Inferior parietal cortex (tissue), 1 donor: ENCODE measurements around the gene CCL18.
"Not testable (repeated sequence)": the region's sequence is repeated elsewhere in the genome, so short reads cannot be mapped to it uniquely, and the experiment has no call there.

ENCODE experiments used
- DNase-seq: peaks from one replicate; pipeline ENCODE4 v3.0.0-alpha.2; 2016; ENCODE audit errors: extremely low spot score

CCL18 gene

DNA sequence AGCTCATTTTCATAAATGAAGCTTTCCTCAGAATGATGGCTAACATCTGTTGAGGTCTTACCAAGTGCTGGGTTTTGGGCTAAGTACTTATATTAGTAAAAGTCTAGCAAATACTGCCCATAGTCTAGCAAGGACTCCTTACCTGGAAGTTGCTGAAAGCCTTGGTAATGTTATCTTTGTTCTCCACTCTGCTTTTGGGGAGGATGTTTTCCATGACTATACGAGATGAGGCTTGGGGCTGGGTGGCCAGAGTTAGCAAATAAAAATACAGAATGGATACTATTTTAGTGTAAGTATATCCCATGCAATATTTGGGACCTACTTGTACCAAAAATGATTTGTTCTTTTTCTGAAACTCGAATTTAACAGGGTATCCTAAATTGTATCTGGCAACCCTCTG lies 7.7 kb downstream of the CCL18 start:
- no peak for DNase-seq

DNA sequence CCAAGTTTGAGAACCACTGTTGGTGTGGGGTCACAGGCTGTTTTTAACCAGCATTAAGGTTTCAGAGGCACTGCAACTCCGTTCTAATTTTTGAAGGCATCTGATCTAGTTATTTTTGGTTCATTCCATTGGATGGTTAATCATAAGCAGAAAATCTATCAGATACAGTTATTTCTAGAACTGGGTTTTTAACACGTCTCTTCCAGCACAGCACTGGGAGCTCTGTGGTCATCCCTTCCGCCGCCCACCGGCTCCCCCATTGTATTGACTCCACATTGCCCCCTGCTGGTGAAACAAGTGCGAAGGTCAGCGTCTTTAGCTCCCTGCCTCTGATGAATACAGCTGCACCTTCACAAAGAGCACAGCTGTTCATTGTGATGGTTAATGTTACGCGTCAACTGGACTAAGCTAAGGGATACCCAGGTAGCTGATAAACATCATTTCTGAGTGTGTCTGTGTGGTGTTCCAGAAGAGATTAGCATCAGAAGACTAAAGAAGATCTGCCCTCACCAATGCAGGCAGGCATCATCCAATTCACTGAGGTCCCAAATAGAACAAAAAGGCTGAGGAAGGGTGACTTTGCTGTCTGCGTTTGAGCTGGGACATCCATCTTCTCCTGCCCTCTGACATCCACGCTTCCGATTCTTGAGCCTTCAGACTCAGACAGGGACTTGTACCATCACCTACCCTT lies 8.5 kb downstream of the CCL18 start:
- DNase-seq, result peak; percentile 7

DNA sequence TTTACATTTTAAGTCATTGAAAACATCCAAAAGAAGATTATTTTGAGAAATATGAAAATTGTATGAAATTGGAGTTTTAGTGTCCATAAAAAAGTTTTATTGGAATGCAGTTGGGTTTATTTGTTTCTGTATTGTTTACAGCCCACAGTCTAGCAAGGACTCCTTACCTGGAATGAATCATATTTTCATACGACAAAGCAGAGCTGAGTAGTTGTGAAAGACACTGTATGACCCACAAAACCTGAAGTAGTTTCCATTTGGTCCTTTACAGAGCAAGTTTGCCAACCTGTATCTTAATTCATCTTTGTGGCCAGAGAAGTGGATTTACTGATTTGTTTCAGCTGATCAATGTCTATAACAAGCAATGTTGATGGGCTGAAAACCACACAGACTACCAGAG lies 10.3 kb downstream of the CCL18 start:
- DNase-seq, result no peak

DNA sequence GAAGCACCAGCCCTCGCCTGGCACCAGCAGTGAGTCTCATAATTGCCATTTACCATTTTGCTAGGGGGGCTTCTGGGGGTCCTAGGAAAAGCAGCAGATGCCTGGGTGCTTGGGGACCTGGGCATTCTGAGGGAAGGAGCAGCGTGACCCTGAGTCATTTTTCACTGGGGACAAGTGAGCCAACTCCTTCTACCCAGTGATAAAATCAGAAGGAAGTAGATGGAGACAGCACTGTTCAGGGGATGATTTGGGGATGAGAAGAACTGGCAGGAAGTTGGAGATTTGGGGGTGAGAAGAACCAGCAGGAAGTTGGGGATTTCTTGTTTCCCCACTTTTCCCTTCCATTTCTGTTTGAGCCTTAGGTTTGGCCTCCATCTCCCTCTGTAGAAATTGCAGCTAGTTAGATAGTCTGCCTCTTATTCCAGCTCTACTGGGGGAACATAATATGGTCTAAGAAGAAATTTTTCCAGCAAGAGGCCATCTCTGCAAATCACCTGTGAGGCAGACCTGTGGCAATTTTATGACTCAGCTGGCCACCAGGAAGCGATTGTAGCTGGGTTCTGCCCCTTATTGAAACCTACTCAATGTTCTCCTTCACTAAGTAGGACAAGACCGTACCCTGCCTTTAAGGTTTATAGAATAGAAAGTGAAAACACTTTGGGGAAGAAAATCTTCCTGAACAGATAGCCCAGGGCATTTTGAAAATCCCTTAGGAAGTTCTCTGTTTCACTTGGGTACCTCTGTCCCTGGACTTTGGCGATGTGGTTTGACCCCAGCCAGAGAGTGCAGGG lies 17.8 kb downstream of the CCL18 start:
- DNase-seq, result not testable (repeated sequence)

DNA sequence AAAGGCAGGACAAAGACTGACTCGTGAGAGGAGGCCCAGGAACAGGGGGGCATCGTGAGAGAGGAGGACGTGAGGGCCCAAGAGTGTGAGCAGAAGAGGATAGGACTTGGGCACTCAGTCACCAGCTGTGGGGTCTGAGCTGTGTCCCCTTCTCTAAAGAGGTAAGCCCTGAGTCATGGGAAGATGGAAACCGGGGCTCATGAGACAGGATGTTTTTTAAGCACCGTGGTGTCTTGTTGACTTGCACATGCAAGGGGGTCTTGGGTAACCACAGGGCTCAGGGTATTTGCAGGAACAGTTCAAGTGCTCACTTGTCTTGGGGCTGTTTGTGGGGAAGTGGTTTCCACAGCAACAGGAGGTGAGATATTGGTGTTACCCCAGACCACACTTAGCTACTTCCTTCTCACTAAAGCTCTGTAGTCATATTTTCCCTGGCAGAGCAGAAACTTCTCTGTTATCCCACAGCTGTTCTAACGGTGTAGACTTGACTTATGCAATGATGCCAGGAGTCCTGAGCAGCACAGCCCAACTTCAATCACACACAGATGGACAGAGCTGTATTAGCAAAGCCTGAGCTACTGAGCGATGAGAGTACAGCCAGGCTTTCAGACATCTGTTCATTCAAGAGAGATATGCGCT lies 18.5 kb downstream of the CCL18 start:
- DNase-seq, result not testable (repeated sequence)

DNA sequence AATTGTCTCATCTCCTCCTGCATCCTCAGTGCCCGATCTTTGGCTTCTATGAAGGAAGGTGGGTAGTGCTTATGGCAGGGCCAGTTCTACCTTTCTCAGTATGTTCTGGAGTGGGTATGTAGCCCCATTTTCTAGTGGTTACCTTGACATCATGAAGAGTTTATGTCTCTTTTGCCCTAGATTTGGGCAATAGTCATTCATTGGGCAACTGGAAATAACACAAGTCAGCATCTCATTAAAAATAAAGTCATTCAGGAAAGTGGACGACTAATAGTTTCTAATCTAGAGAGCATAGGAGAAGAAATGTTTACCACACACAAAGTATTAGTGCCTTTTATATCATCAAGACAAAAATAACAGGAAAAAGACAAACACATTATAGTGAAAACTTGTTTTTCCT lies 19.6 kb downstream of the CCL18 start:
- not testable (repeated sequence) for DNase-seq

DNA sequence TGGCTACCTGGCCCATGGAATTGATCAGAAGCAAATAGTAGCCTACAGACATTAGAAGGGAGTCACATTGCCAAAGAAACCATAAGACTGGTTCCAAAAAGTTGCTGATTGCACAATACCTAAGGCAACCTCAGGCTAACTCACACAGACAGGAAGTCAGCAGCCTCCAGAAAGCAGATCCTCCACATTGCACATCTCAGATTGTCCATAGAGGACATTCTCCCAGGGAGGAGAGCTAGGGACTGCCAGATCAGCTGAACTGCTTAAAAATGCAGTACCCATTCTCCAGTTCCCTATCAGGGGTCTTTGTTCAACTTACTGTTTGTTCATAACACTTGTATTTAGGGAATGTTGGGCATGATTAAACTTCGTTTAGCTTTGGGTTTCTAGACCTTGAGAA lies 21.7 kb downstream of the CCL18 start:
- no peak for DNase-seq

DNA sequence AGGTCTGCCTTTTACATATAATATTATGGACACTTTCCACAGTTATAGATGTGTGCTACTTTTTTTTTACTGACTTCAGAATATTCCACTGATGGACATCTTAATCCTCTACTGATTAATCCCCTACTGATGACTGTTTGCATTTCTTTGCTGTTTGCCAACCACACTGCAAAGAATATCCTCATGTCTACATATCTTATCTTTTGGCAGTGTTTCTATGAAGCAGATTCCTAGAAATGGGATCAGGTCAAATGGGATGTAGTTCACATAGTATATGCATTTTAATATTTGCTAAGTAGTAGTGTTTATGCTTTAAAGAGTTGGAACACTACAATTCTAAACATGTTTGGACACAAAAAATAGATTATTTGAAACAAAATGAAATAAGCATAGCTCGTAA lies 22.7 kb downstream of the CCL18 start:
- no peak for DNase-seq

DNA sequence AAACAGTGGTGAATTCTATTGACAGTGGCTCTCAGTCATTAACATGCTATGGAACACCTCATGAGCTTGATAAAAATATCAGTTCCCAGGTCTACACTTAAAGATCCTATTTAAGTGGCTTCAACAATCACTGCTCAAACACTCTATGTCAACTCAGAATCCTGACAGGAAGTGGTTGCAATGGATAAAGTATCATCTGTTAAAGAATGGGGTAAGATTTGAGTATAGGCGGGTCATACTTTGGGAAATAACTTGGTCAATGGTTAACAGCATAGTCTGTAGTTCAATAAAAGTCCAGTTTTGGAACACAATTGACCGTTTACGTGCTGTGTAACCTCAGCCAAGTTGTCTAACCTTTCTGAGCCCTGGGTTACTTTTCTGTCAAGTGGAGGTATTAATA lies 23.4 kb downstream of the CCL18 start:
- DNase-seq, result not testable (repeated sequence)

DNA sequence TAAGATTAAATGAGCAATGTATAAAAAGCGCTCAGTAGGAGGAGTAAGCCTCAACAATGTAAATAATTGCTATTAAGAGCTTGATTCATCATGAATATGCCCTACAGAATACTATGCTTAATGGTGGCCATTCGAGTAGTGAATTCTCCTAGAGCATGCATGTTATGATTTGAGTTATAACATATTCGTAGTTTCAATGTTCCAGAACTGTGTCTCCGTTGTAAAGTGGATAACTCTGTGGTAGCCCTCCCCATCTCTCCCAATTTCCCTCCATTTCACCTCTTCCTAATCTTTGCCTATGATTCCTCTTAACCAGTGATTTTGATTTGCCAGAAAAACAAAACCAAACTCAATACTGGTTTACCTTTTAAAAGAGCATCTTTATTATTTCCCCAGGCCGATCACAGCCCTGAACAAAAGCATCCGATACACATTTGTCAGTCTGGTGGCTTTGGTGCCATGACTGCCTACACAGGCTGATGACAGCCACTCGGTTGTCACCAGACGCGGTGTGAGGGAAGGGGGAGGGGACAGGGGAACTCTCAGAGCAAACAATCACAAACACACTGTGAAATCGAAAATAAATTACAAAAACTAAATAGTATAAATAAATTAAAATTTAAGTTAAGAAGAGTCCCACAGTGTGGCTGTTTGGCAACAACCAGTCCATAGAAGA lies 24.0 kb downstream of the CCL18 start:
- DNase-seq, result not testable (repeated sequence)

DNA sequence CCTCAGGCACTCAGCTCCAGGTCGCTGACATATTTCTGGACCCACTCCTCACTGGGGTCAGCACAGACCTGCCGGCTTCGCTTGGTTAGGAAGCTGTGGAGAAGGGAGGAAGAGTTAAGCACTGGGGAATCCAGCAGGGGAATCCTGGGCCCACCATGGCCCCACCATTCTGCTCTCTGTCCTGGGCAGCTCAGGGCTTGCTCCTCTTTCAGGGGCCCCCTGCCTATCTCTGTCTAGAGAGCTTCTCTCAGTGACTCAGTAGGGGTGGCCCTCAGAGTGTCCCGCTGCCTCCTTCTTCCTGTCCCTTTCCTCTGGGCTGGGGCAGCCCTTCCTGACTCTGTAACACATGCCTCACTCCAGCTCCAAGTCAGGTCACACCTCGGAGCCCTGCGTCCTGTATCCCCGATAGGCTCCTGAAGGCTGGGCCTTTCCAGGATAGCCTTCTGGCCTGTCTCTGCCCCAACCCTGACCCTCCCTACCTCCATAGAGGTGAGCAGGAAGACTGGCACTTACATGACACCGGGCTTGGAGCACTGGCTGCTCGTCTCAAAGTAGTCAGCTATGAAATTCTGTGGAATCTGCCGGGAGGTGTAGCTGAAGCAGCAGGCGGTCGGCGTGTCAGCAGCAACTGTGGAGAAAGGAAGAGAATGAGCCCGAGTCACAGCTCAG lies 24.7 kb downstream of the CCL18 start:
- DNase-seq, result no peak

DNA sequence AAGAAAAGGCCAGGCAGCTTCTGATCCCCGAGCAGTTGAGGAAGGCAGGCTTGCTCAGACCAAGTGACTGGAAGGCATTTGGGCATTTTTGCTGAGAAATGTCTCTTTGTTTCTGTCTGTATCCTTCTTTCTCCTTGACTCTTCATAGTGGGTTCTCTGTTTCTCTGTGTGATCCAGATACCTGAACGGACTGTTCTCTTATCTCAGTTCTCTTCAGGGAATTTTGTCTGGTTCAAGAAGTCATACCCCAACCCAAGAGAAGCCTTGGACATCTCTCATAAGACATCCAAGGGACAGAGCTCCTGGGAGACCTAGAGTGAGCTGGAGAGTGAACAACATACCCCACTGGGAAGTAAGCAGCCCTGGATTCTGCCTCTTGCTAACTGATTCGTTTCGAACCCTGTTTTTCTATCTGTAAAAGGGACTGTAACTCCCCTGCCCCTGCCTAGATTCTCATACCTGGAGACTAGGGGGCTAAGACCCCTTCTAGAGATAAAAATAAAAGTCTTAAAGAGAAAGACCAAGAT lies 25.3 kb downstream of the CCL18 start:
- no peak for DNase-seq

DNA sequence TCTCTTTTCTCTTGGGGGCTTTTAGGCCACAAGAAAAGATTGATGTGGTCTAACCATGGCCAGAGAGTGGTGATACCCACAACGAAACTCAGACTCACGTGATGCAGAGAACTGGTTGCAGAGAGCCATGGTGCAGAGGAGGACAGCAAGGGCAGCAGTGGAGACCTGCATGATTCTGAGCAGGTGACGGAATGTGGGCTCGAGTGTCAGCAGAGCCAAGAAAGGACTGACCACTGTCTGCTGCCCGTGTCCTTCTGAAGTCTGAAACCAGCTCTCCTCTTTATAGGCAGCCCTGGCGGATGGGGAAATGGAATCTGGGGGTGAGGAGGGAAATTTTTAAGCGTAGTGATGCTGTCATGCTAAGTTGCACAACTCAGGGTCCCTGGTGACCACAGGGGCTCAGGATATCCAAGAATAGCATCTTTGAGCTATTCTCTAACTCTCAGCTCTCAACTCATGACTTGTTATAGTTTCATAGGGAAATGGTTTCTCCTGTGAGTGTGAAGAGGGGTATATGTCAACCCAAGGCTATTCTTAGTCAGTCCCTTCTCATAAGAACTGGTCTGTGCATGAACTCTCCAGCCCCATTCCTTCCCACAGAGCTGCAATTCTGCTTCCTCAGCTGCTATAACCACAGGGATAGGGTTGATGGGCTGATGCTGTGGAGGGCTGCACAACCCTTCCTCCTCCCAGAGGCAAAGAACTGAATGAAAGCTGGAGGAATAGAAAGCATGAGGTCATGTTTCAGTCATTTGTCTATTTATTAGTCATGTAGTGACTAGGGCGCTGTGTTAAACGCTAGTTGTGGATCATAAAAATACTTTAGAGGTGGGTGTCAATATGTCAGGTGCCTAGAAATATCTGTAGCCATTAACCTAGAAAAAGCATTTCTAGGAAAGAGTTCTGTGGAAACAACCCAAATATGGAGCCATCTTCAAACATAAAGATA lies 26.1 kb downstream of the CCL18 start, which contains the start of gene CCL3:
CCL3 (minus strand) TSS at position 256 of the 949 bp plus-strand sequence; CDS start at position 171, 85 bp downstream.
- peak; percentile 4 for DNase-seq

DNA sequence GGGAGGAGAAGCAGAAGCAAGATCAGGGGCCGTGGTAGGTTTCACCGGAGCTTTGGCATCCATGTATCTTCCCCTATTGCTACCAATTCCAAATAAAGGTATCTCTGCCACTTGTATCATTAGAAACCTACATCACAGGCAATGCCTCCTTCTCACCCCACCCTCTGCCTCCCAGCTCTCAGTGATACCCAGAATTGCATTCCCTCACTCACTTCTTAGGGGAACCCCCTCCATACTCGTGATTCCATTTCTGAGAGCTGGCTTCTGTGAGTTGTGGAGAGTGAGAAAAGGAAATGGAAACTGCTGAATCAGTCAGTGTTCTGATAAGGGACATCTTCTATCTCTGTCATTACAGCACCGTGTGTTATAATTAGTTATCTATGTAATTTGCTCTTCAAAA lies 28.2 kb downstream of the CCL18 start:
- DNase-seq, result no peak

DNA sequence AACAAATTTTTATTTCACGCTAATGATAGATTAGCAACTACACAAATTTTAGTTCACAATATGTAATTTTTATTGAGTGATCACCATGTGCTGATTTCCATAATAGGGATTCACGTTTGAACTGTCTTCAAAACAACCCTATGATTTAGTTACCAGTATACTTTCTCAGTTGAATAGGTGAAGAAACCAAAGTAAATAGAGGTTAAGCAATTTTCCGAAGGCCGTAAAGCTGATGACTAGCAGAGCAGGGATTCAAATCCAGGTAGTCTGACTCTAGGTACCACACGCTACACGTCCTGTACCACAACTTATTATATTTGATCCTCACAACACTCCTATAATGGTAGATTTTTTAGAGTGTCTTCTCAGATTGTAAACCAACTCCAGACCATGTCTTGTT lies 28.6 kb downstream of the CCL18 start:
- DNase-seq, result not testable (repeated sequence)

DNA sequence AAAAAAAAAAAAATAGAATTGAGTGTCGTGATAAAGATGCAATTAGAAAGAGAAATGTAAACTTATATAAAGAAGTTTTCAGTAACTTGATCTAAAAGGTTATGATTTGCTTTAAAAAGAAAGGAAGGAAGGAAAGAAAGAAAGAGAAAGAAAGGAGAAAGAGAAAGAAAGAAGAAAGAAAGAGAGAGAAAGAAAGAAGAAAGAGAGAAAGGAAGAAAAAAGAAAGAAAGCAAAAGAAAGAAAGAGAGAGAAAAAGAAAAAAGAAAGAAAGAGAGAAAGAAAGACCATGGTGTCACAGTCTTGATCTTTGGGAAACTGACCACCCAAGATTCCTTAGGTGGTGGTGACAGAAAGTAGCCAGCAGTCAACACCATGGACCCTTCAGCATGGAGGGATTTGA lies 30.2 kb downstream of the CCL18 start:
- no peak for DNase-seq

DNA sequence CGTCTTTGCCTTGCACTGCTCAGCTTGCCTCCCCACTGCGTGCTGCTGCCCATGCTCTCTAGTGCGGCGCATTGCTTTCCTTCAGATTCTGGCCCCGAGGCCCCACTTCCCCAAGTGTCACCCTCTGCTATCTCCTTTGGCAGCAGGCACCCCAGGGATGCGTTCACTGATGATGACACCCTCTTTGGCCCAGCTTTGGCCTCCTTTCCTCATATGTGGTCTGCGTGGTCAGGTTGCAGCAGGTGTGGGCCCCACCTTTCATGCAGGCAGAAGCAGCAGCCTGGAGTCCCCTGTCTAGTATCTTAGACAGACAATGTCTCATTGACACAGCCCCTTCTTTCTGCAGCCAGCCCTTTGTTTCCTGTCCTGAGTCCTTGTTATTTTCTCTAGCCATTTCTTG lies 30.7 kb downstream of the CCL18 start:
- DNase-seq, result no peak

DNA sequence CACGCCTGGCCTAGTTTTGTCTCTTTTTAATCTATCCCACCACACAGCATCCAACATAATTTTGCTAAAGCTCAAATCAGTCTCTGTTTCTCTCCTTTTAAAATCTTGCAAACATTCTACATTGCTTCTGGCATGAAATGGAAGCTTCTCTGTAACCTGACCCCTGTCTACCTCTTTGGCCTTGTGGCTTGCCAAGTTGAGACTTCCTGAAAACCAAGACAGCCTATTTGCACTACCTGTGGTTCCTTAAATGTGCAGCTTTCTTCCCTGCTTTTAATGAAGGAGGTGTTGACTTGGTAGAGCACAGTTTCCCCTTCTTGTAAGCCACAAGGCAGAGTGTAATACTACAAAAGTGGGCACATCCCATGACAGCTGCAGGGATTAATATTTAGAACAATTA lies 31.9 kb downstream of the CCL18 start:
- DNase-seq, result no peak

DNA sequence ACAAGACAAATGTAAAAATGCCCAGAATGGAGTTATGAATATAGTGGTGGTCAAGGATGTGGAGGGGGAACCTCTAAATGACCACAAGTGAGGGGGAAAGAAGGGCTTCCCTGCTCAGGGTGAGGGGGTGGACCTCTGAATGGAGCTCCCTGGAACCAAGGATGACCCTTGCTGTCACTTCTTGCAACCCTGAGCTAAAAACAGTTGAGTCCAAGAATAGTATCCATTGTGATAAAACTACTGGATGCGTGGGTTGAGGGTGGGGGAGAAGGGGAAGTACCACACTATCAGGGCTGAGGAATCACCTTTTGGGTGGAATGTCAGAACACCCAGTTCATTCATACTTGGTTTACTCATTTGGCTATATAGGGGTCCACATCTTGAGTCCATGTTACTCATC lies 34.9 kb downstream of the CCL18 start:
- not testable (repeated sequence) for DNase-seq

DNA sequence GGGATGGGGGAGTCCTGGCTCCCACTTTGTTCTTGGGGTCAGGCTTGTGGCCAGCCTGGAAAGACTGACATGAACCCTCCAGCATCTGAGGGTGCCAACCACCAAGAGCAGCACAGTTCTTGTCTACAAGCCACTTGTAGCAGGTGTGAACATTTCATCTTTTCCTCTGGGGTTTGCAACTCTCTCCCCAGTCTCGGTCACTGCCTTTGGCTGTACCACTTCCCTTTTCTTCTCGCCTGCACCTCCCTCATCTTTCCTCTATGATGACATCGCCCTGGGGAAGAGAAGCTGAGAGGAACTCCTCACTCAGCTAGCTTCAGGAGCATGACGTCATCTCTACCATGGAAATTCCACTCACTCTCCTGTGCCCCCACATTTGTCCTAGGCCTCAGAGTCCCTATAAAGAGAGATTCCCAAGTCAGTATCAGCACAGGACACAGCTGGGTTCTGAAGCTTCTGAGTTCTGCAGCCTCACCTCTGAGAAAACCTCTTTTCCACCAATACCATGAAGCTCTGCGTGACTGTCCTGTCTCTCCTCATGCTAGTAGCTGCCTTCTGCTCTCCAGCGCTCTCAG lies 39.4 kb downstream of the CCL18 start, which contains the start of gene CCL4:
CCL4 (plus strand) TSS at position 427 of the 575 bp plus-strand sequence; CDS start at position 506, 79 bp downstream.
- DNase-seq, result not testable (repeated sequence)
